GM19468 (cell line): ENCODE results near the gene GALNT10.

Source experiments
- ATAC-seq: cut with Tn5 transposase; IDR thresholded peaks from one replicate; pipeline ENCODE4 v1.9.1; 2021; ENCODE audit warnings: mild to moderate bottlenecking, moderate library complexity, moderate number of reproducible peaks; ENCODE audit not compliant: unreplicated experiment; ENCODE audit errors: extremely low read depth

Gene GALNT10

GRCh38 chr5:154369682-154370081 is 179.1 kb downstream of the GALNT10 start:
- no peak for ATAC-seq

- ATAC-seq: no peak
Observed at GRCh38 chr5:154370119-154370518, 179.6 kb downstream of the GALNT10 start.

- no peak for ATAC-seq
Observed at GRCh38 chr5:154370813-154371212, 180.3 kb downstream of the GALNT10 start.

- no peak for ATAC-seq
Observed at GRCh38 chr5:154371687-154372086, 181.2 kb downstream of the GALNT10 start.

- ATAC-seq: no peak
Observed at GRCh38 chr5:154372661-154373060, 182.1 kb downstream of the GALNT10 start.

- ATAC-seq: no peak
Observed at GRCh38 chr5:154373326-154373725, 182.8 kb downstream of the GALNT10 start.

GRCh38 chr5:154373729-154374179 is 183.2 kb downstream of the GALNT10 start:
- no peak for ATAC-seq

GRCh38 chr5:154374264-154374663 is 183.7 kb downstream of the GALNT10 start:
- ATAC-seq: no peak

GRCh38 chr5:154375329-154376008 is 184.9 kb downstream of the GALNT10 start:
- ATAC-seq: no peak

GRCh38 chr5:154376481-154376880 is 185.9 kb downstream of the GALNT10 start:
- no peak for ATAC-seq

- ATAC-seq: no peak
Observed at GRCh38 chr5:154377754-154378533, 187.4 kb downstream of the GALNT10 start.

- ATAC-seq: no peak
Observed at GRCh38 chr5:154380263-154380662, 189.7 kb downstream of the GALNT10 start.

GRCh38 chr5:154384480-154385235 is 194.1 kb downstream of the GALNT10 start:
- peak; percentile 100 for ATAC-seq

GRCh38 chr5:154385236-154385512 is 194.6 kb downstream of the GALNT10 start:
- ATAC-seq: no peak

- ATAC-seq: no peak
Observed at GRCh38 chr5:154386952-154387629, 196.6 kb downstream of the GALNT10 start.

- no peak for ATAC-seq
Observed at GRCh38 chr5:154388842-154389241, 198.3 kb downstream of the GALNT10 start.

GRCh38 chr5:154390096-154390495 is 199.6 kb downstream of the GALNT10 start:
- no peak for ATAC-seq

- no peak for ATAC-seq
Observed at GRCh38 chr5:154390746-154391359, 200.3 kb downstream of the GALNT10 start.

GRCh38 chr5:154391788-154392187 is 201.3 kb downstream of the GALNT10 start:
- ATAC-seq: no peak

- no peak for ATAC-seq
Observed at GRCh38 chr5:154393850-154394249, 203.3 kb downstream of the GALNT10 start.
